HepG2 (cell line): ENCODE measurements around the gene ONECUT2. TPM values are rescaled to one million over a fixed set of nuclear protein-coding genes. Genes with fewer than 3 reads are reported as not detected.
A peak's percentile ranks its signal among the peaks of the same experiment; 100 is the strongest.

Experiments
- FOSL2 ChIP-seq: sonication (generic); formaldehyde crosslinking; IDR thresholded peaks from 2 replicates; pipeline ENCODE4 v1.4.0; 2020; ENCODE audit warnings: missing genetic modification reagents
- GLI4 ChIP-seq: sonication (generic); formaldehyde crosslinking; IDR thresholded peaks from 2 replicates; pipeline ENCODE4 v1.5.1; 2020; ENCODE audit warnings: missing genetic modification reagents, mild to moderate bottlenecking, moderate library complexity, borderline replicate concordance
- HNF1B ChIP-seq: sonication (generic); formaldehyde crosslinking; IDR thresholded peaks from 2 replicates; pipeline ENCODE4 v1.5.1; 2020; ENCODE audit warnings: mild to moderate bottlenecking, moderate library complexity, missing genetic modification reagents
- HOXA3 ChIP-seq: sonication (generic); formaldehyde crosslinking; IDR thresholded peaks from 2 replicates; pipeline ENCODE4 v1.5.0; 2020; ENCODE audit warnings: missing genetic modification reagents
- MTF1 ChIP-seq: sonication (generic); formaldehyde crosslinking; IDR thresholded peaks from 2 replicates; pipeline ENCODE4 v1.5.0; 2020; ENCODE audit warnings: missing genetic modification reagents
- NKX3-1 ChIP-seq: sonication (generic); formaldehyde crosslinking; IDR thresholded peaks from 2 replicates; pipeline ENCODE4 v1.5.0; 2020; ENCODE audit warnings: missing genetic modification reagents
- PATZ1 ChIP-seq: sonication (generic); formaldehyde crosslinking; IDR thresholded peaks from 2 replicates; pipeline ENCODE4 v1.4.0; 2020; ENCODE audit warnings: missing genetic modification reagents
- TFDP2 ChIP-seq: sonication (generic); formaldehyde crosslinking; IDR thresholded peaks from 2 replicates; pipeline ENCODE4 v1.4.0; 2020; ENCODE audit warnings: missing genetic modification reagents
- TP53 ChIP-seq: sonication (generic); formaldehyde crosslinking; conservative IDR thresholded peaks from 2 replicates; pipeline ENCODE4 v1.4.0; 2020; ENCODE audit warnings: missing genetic modification reagents
- ZBTB20 ChIP-seq: sonication (generic); formaldehyde crosslinking; IDR thresholded peaks from 2 replicates; pipeline ENCODE4 v1.8.1; 2023; ENCODE audit warnings: missing genetic modification reagents, low read depth, mild to moderate bottlenecking, borderline replicate concordance
- ZBTB43 ChIP-seq: sonication (generic); formaldehyde crosslinking; conservative IDR thresholded peaks from 2 replicates; pipeline ENCODE4 v1.4.0; 2020; ENCODE audit warnings: missing genetic modification reagents
- ZFP91 ChIP-seq: sonication (generic); formaldehyde crosslinking; IDR thresholded peaks from 2 replicates; pipeline ENCODE4 v1.9.0; 2022; ENCODE audit warnings: missing genetic modification reagents, mild to moderate bottlenecking, borderline replicate concordance
- ZFY ChIP-seq: sonication (generic); formaldehyde crosslinking; IDR thresholded peaks from 2 replicates; pipeline ENCODE4 v1.4.0; 2020; ENCODE audit warnings: missing genetic modification reagents
- ZNF292 ChIP-seq: sonication (generic); formaldehyde crosslinking; IDR thresholded peaks from 2 replicates; pipeline ENCODE4 v1.8.1; 2022; ENCODE audit warnings: mild to moderate bottlenecking, low read depth, missing genetic modification reagents, borderline replicate concordance
- ZNF329 ChIP-seq: sonication (generic); formaldehyde crosslinking; IDR thresholded peaks from 2 replicates; pipeline ENCODE4 v1.9.0; 2021; ENCODE audit warnings: low read depth, mild to moderate bottlenecking, missing genetic modification reagents
- ZNF780A ChIP-seq: sonication (generic); formaldehyde crosslinking; IDR thresholded peaks from 2 replicates; pipeline ENCODE4 v1.8.0; 2022; ENCODE audit warnings: mild to moderate bottlenecking, missing genetic modification reagents, moderate library complexity
- ZNF800 ChIP-seq: sonication (generic); formaldehyde crosslinking; IDR thresholded peaks from 2 replicates; pipeline ENCODE4 v1.4.0; 2020; ENCODE audit warnings: missing genetic modification reagents
- ZSCAN12 ChIP-seq: sonication (generic); formaldehyde crosslinking; IDR thresholded peaks from 2 replicates; pipeline ENCODE4 v1.9.0; 2021; ENCODE audit warnings: mild to moderate bottlenecking, missing genetic modification reagents
- polyA plus RNA-seq, 8 experiments: library from polyadenylated mRNA; depleted of rRNA in 3 of 8; stranded (reverse) in 7 of 8; unstranded in 1 of 8; fragments of >200 nt; fragmentation: Illumina TruSeq in 4 of 8; extraction: Trizol in 4 of 8; gene quantifications; 2 replicates each; pipeline versions ENCODE4 v1.2.1 to v1.2.3, GENCODE V29; 2011 to 2016; ENCODE audit warnings: low read depth in 4 of 8, missing spikeins in 1 of 8, mixed read lengths in 1 of 8; ENCODE audit not compliant: insufficient read depth in 1 of 8
- total RNA-seq, 5 experiments: library from RNA; depleted of rRNA; stranded (reverse); fragments of >200 nt; fragmentation: Illumina TruSeq; extraction: Trizol; gene quantifications; 2 replicates each; pipeline ENCODE4 v1.2.3, GENCODE V29; 2016; ENCODE audit warnings: low read depth in 1 of 5

The ONECUT2 gene
- total and polyA plus RNA-seq, 2 of the 13 experiments (the other 11 are each of a cell fraction or from before 2014, with no cell fraction given), result 3.0 to 3.2 TPM

- TF ChIP-seq ZNF800 (CRISPR knock-in tag), result 0 out of 2 replicates have a peak, but pooled peaks have one; percentile 25
- no peak; the same call in 1 of the 2 replicates for TF ChIP-seq ZBTB20 (CRISPR knock-in tag)
- TF ChIP-seq ZNF780A (CRISPR knock-in tag), result no peak
- TF ChIP-seq HNF1B (CRISPR knock-in tag), result no peak; the same call in 1 of the 2 replicates
- no peak for TF ChIP-seq ZNF329 (CRISPR knock-in tag)
- peak; percentile 85 for TF ChIP-seq FOSL2 (CRISPR knock-in tag)
- 0 out of 2 replicates have a peak, but pooled peaks have one; percentile 44 for TF ChIP-seq ZNF292
- TF ChIP-seq ZFP91 (CRISPR knock-in tag), result no peak
- peak; percentile 62; the same call in 1 of the 2 replicates for TF ChIP-seq ZBTB43
- peak; percentile 11; the same call in 1 of the 2 replicates for TF ChIP-seq HOXA3 (CRISPR knock-in tag)
- peak; percentile 30; the same call in 1 of the 2 replicates for TF ChIP-seq ZFY
- TF ChIP-seq TP53, result no peak
- TF ChIP-seq ZSCAN12, result no peak
- no peak for TF ChIP-seq NKX3-1 (CRISPR knock-in tag)
- TF ChIP-seq MTF1 (CRISPR knock-in tag), result no peak
- TF ChIP-seq GLI4, result 0 out of 2 replicates have a peak, but pooled peaks have one; percentile 46
- no peak for TF ChIP-seq PATZ1 (CRISPR knock-in tag)
- 0 out of 2 replicates have a peak, but pooled peaks have one; percentile 33 for TF ChIP-seq TFDP2 (CRISPR knock-in tag)
Measured at GRCh38 chr18:57445488-57446319, 10.5 kb downstream of the ONECUT2 start (continued).
